Stomach (tissue), 4 donors: Measurements from ENCODE around the gene UGGT2.

Experiments used
- EP300 ChIP-seq: sonication (generic); formaldehyde crosslinking; IDR thresholded peaks from one replicate; pipeline ENCODE4 v1.6.1; 2017; ENCODE audit warnings: antibody characterized with exemption
- POLR2A ChIP-seq, 4 donors: fragments of 450-650 bp; IDR thresholded peaks; one replicate each; pipeline ENCODE4 v1.6.1; 2016; ENCODE audit warnings: antibody characterized with exemption in 4 of 4, control low read depth in 2 of 4, mild to moderate bottlenecking in 1 of 4, moderate library complexity in 1 of 4
- POLR2AphosphoS5 ChIP-seq, 3 donors: sonication (generic); formaldehyde crosslinking; IDR thresholded peaks; one replicate each; pipeline ENCODE4 v1.6.1; 2016; ENCODE audit warnings: antibody characterized with exemption in 3 of 3
- TF ChIP-seq, protein P1 (sequence below), 7 experiments: fragments of 450-650 bp in 4 of 7; fragments of 200-600 bp in 3 of 7; sonication (generic) in 3 of 7; IDR thresholded peaks; one replicate each; pipeline ENCODE4 v1.5.1; 2016 to 2019; ENCODE audit warnings: antibody characterized with exemption in 7 of 7, control low read depth in 2 of 7, mild to moderate bottlenecking in 1 of 7

DNA sequence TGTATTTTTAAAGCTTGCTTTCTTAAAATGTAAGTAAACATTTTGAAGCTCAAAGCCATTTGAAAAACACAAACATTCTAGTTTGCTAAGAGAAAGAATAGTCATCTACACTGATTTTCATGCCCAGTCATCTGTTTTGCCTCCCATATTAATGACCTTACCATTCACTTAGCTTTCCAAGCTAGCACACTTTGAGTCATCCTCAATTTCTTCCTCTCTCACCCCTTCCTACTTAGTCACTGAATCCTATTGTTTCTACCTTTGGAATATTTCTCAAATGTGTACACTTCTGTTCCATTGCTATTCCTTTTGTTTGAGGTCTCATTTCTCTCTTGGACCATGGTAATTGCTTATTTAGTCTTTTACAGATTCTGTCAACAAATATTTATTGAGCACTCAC is 29.4 kb upstream of the UGGT2 start:
- TF ChIP-seq, protein P1, sequence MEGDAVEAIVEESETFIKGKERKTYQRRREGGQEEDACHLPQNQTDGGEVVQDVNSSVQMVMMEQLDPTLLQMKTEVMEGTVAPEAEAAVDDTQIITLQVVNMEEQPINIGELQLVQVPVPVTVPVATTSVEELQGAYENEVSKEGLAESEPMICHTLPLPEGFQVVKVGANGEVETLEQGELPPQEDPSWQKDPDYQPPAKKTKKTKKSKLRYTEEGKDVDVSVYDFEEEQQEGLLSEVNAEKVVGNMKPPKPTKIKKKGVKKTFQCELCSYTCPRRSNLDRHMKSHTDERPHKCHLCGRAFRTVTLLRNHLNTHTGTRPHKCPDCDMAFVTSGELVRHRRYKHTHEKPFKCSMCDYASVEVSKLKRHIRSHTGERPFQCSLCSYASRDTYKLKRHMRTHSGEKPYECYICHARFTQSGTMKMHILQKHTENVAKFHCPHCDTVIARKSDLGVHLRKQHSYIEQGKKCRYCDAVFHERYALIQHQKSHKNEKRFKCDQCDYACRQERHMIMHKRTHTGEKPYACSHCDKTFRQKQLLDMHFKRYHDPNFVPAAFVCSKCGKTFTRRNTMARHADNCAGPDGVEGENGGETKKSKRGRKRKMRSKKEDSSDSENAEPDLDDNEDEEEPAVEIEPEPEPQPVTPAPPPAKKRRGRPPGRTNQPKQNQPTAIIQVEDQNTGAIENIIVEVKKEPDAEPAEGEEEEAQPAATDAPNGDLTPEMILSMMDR (IDR thresholded peaks at IDR 0.05), result no peak
- TF ChIP-seq POLR2AphosphoS5 (IDR thresholded peaks at IDR 0.05), result no peak
- no peak for TF ChIP-seq EP300
- TF ChIP-seq POLR2A (IDR thresholded peaks at IDR 0.05), result no peak
